HAP-1 (cell line): Measurements from ENCODE around the gene ZNF787.

ENCODE experiments used
- DNase-seq, 2 experiments: peaks; one replicate each; pipeline ENCODE4 v3.0.0-alpha.2; 2016 to 2020; ENCODE audit warnings: low spot score in 2 of 2
- H3K27me3 ChIP-seq: fragments of 250-450 bp; sonication (Bioruptor Pico); 2 replicates; pipeline ENCODE4 v1.5.1; 2020; ENCODE audit warnings: low read depth, mild to moderate bottlenecking, moderate library complexity
- H3K36me3 ChIP-seq: fragments of 250-450 bp; sonication (Bioruptor Pico); replicated peaks from 2 replicates; pipeline ENCODE4 v1.5.1; 2020; ENCODE audit warnings: mild to moderate bottlenecking
- H3K4me1 ChIP-seq: fragments of 250-450 bp; sonication (Bioruptor Pico); 2 replicates; pipeline ENCODE4 v1.5.1; 2020; ENCODE audit warnings: mild to moderate bottlenecking
- H3K4me3 ChIP-seq: fragments of 250-450 bp; sonication (Bioruptor Pico); 2 replicates; pipeline ENCODE4 v1.5.1; 2020; ENCODE audit warnings: mild to moderate bottlenecking, moderate library complexity
- H3K9me3 ChIP-seq: fragments of 250-450 bp; sonication (Bioruptor Pico); 2 replicates; pipeline ENCODE4 v1.5.1; 2020; ENCODE audit warnings: mild to moderate bottlenecking, moderate library complexity
- in situ Hi-C: fragments of 300-500 bp; cut with MboI; formaldehyde crosslinking; loops from 3 replicates; pipeline ENCODE4 v1.14.3; 2020; ENCODE audit warnings: low sequenced_read_pairs, inconsistent platforms, mixed read lengths

The ZNF787 gene

GRCh38 chr19:56139847-56140582, 18.9 kb upstream of the ZNF787 start:
- in situ Hi-C loops = no loop called here
- no peaks in the 10 kb centered on the region for H3K27me3 ChIP-seq
- DNase-seq = no peak
- H3K9me3 ChIP-seq = no peaks in the 10 kb centered on the region
- no peaks in the 10 kb centered on the region for H3K36me3 ChIP-seq
- H3K4me1 ChIP-seq = peaks cover 5% of the 10 kb centered on the region
- peak overlapping the region; percentile 42 for H3K4me3 ChIP-seq

DNA sequence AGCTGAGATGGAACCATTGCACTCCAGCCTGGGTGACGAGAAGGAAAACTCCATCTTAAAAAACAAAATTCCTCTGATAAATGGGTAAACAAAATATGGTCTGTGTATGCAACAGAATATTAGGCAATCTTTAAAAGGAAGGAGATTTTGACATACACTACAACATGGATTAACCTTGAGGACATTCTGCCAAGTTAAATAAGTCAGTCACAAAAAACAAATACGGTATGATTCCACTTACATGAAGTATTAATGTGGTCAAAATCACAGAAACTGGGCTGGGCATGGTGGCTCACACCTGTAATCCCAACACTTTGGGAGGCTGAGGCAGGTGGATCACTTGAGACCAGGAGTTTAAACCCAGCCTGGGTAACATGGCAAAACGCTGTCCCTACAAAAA, 17.0 kb upstream of the ZNF787 start:
- no peaks in the 10 kb centered on the region for H3K9me3 ChIP-seq

GRCh38 chr19:56137405-56137804, 16.3 kb upstream of the ZNF787 start:
- peaks cover 5% of the 10 kb centered on the region for H3K4me1 ChIP-seq
- DNase-seq = no peak
- in situ Hi-C loops = no loop called here

More for the DNA sequence above, 17.0 kb upstream of the ZNF787 start:
- no peaks in the 10 kb centered on the region for H3K36me3 ChIP-seq
- DNase-seq = no peak
- H3K27me3 ChIP-seq = no peaks in the 10 kb centered on the region
- in situ Hi-C loops = no loop called here
- no peak overlapping the region for H3K4me3 ChIP-seq
- H3K4me1 ChIP-seq = peaks cover 5% of the 10 kb centered on the region

GRCh38 chr19:56136362-56136761, 15.3 kb upstream of the ZNF787 start:
- Histone ChIP-seq H3K9me3 (no peaks in the 10 kb centered on the region), H3K27me3 (no peaks in the 10 kb centered on the region), H3K36me3 (no peaks in the 10 kb centered on the region), H3K4me3 (no peak overlapping the region), H3K4me1 (peaks cover 5% of the 10 kb centered on the region)
- in situ Hi-C loops = no loop called here
- no peak for DNase-seq

More at GRCh38 chr19:56137405-56137804, 16.3 kb upstream of the ZNF787 start:
- Histone ChIP-seq H3K27me3 (no peaks in the 10 kb centered on the region), H3K36me3 (no peaks in the 10 kb centered on the region), H3K9me3 (no peaks in the 10 kb centered on the region), H3K4me3 (no peak overlapping the region)

- no peak for DNase-seq
- in situ Hi-C loops = no loop called here
- H3K36me3 ChIP-seq = no peaks in the 10 kb centered on the region
- no peaks in the 10 kb centered on the region for H3K9me3 ChIP-seq
- H3K4me3 ChIP-seq = no peak overlapping the region
- no peaks in the 10 kb centered on the region for H3K4me1 ChIP-seq
- H3K27me3 ChIP-seq = no peaks in the 10 kb centered on the region
Measured at GRCh38 chr19:56134654-56134921, 13.5 kb upstream of the ZNF787 start.

- Histone ChIP-seq H3K36me3 (no peaks in the 10 kb centered on the region), H3K9me3 (no peaks in the 10 kb centered on the region), H3K27me3 (no peaks in the 10 kb centered on the region), H3K4me1 (no peaks in the 10 kb centered on the region), H3K4me3 (no peak overlapping the region)
- in situ Hi-C loops = no loop called here
- DNase-seq = no peak
Measured at GRCh38 chr19:56133858-56134653, 13.0 kb upstream of the ZNF787 start.

GRCh38 chr19:56132316-56132822, 11.3 kb upstream of the ZNF787 start:
- no peaks in the 10 kb centered on the region for H3K4me1 ChIP-seq
- no peaks in the 10 kb centered on the region for H3K36me3 ChIP-seq
- DNase-seq = no peak
- H3K27me3 ChIP-seq = no peaks in the 10 kb centered on the region
- no peaks in the 10 kb centered on the region for H3K9me3 ChIP-seq
- H3K4me3 ChIP-seq = no peak overlapping the region
- in situ Hi-C loops = no loop called here

GRCh38 chr19:56131651-56132050, 10.6 kb upstream of the ZNF787 start:
- Histone ChIP-seq H3K4me3 (no peak overlapping the region), H3K9me3 (no peaks in the 10 kb centered on the region), H3K36me3 (no peaks in the 10 kb centered on the region), H3K27me3 (no peaks in the 10 kb centered on the region), H3K4me1 (no peaks in the 10 kb centered on the region)
- DNase-seq = no peak
- in situ Hi-C loops = no loop called here

DNA sequence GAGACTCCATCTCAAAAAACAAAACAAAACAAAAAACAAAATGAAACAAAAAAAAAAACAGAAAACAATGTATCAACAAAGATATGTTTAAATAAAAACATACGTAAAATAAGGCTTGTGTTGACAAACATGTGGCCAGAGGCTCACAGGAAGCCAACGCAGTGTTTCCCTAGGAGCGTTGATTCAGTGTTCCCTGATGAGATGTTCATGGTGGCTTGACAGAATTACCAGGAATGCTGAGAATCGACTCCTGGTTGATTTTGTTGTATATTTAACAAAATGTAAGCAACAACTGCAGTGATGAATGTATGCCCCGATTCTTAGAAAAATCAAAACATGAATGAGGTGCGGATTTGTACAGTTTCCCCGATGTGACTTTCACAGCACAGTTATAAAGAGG, 8.9 kb upstream of the ZNF787 start:
- DNase-seq = no peak
- Histone ChIP-seq H3K4me3 (no peak overlapping the region), H3K4me1 (no peaks in the 10 kb centered on the region), H3K36me3 (no peaks in the 10 kb centered on the region), H3K27me3 (no peaks in the 10 kb centered on the region), H3K9me3 (no peaks in the 10 kb centered on the region)
- in situ Hi-C loops = no loop called here

GRCh38 chr19:56126983-56127780, 6.1 kb upstream of the ZNF787 start:
- in situ Hi-C loops = no loop called here
- DNase-seq = no peak
- Histone ChIP-seq H3K4me1 (no peaks in the 10 kb centered on the region), H3K9me3 (no peaks in the 10 kb centered on the region), H3K36me3 (no peaks in the 10 kb centered on the region), H3K27me3 (no peaks in the 10 kb centered on the region), H3K4me3 (no peak overlapping the region)

DNA sequence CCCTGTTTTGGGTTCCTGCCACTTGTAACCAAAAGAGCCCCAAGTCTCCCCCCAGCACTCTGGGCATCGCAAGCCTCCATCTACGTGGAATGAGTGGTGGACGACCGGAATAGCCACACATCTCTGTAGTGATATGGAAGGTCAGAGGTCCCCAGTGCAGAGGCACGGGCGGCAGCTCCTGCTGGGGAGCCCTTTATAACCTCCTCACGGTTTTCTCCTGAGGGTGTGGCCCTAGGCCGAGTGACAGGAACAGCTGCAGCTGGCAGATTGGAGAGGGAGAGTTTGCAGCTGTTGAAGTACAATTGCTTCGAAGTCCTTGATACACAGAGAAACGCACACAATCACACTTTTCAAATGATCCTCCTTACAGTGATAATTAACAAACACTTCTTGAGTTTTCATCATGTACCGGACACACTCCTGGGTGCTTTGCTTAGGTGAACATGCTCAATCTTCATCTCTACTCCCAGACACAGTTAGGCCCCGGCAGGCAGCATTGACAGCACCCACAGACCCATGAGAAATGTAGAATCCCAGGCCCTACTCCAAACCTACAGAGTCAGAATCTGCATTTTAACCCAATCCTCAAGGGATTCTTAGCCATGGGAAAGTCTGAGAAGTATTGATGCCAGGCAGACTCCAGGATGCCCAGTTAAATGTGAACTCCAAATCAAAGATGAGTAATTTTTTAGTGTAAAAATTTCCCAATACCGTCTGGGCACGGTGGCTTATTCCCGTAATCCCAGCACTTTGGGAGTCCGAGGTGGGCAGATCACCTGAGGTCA, 4.9 kb upstream of the ZNF787 start:
- Histone ChIP-seq H3K4me3 (no peak overlapping the region), H3K27me3 (no peaks in the 10 kb centered on the region), H3K36me3 (no peaks in the 10 kb centered on the region), H3K4me1 (no peaks in the 10 kb centered on the region), H3K9me3 (no peaks in the 10 kb centered on the region)
- no peak for DNase-seq
- in situ Hi-C loops = no loop called here

- peaks cover 1% of the 10 kb centered on the region; the same call in 1 of the 2 replicates for H3K4me1 ChIP-seq
- no peaks in the 10 kb centered on the region; the same call in 1 of the 2 replicates for H3K36me3 ChIP-seq
- H3K9me3 ChIP-seq = no peaks in the 10 kb centered on the region
- no peaks in the 10 kb centered on the region for H3K27me3 ChIP-seq
- H3K4me3 ChIP-seq = no peak overlapping the region
- in situ Hi-C loops = no loop called here
- no peak for DNase-seq
Measured at GRCh38 chr19:56124578-56124977, 3.5 kb upstream of the ZNF787 start.

GRCh38 chr19:56123266-56123891, 2.3 kb upstream of the ZNF787 start:
- DNase-seq = no peak
- in situ Hi-C loops = no loop called here
- Histone ChIP-seq H3K4me1 (peaks cover 4% of the 10 kb centered on the region; the same call in 1 of the 2 replicates), H3K4me3 (no peak overlapping the region), H3K36me3 (peaks cover 4% of the 10 kb centered on the region; the same call in 1 of the 2 replicates), H3K9me3 (no peaks in the 10 kb centered on the region), H3K27me3 (no peaks in the 10 kb centered on the region)
